OCI-LY1 (cell line): Measurements from ENCODE around the gene UGGT1.

Experiments
- H2AFZ ChIP-seq: fragments of 200-600 bp; sonication (generic), shearing (Covaris generic); 2 replicates; pipeline ENCODE4 v1.6.0; 2014; ENCODE audit warnings: antibody characterized with exemption, mild to moderate bottlenecking, low read length
- H3F3A ChIP-seq: fragments of 200-600 bp; sonication (generic), shearing (Covaris generic); 2 replicates; pipeline ENCODE4 v1.6.0; 2014; ENCODE audit warnings: mild to moderate bottlenecking, antibody characterized with exemption, low read length, moderate library complexity; ENCODE audit not compliant: insufficient read depth
- H3K27ac ChIP-seq: fragments of 200-600 bp; sonication (generic); 2 replicates; pipeline ENCODE4 v1.5.1; 2014; ENCODE audit warnings: low read length, mixed run types, mild to moderate bottlenecking, low read depth; ENCODE audit not compliant: poor library complexity, severe bottlenecking
- H3K27me3 ChIP-seq: fragments of 200-600 bp; sonication (generic); 2 replicates; pipeline ENCODE4 v1.6.0; 2014; ENCODE audit warnings: antibody characterized with exemption, mild to moderate bottlenecking, low read length, moderate library complexity; ENCODE audit not compliant: insufficient read depth
- H3K36me3 ChIP-seq: fragments of 200-600 bp; sonication (generic); 2 replicates; pipeline ENCODE4 v1.6.1; 2014; ENCODE audit warnings: mild to moderate bottlenecking, antibody characterized with exemption, low read length, moderate library complexity, mixed read lengths; ENCODE audit not compliant: insufficient read depth
- H3K4me1 ChIP-seq: fragments of 200-600 bp; sonication (generic); 2 replicates; pipeline ENCODE4 v1.5.1; 2014; ENCODE audit warnings: mild to moderate bottlenecking, low read length, moderate library complexity; ENCODE audit not compliant: insufficient read depth, severe bottlenecking
- H3K4me2 ChIP-seq: fragments of 200-600 bp; sonication (generic), shearing (Covaris generic); 2 replicates; pipeline ENCODE4 v1.6.1; 2014; ENCODE audit warnings: low read length
- H3K4me3 ChIP-seq: fragments of 200-600 bp; sonication (generic); 2 replicates; pipeline ENCODE4 v1.5.1; 2014; ENCODE audit warnings: low read length, low read depth, mild to moderate bottlenecking, mixed read lengths; ENCODE audit not compliant: poor library complexity, severe bottlenecking
- H3K79me2 ChIP-seq: fragments of 200-600 bp; shearing (Covaris generic); 2 replicates; pipeline ENCODE4 v1.6.1; 2016; ENCODE audit warnings: mixed run types, low read length, mixed read lengths; ENCODE audit not compliant: insufficient read depth
- H3K9ac ChIP-seq: fragments of 200-600 bp; sonication (generic), shearing (Covaris generic); 2 replicates; pipeline ENCODE4 v1.6.1; 2014; ENCODE audit warnings: mild to moderate bottlenecking, low read length, mixed read lengths
- H3K9me2 ChIP-seq: fragments of 200-600 bp; sonication (generic), shearing (Covaris generic); 2 replicates; pipeline ENCODE4 v1.6.1; 2014; ENCODE audit warnings: low read depth, mild to moderate bottlenecking, low read length, mixed read lengths
- H3K9me3 ChIP-seq: fragments of 200-600 bp; shearing (Covaris generic); 2 replicates; pipeline ENCODE4 v1.6.1; 2014; ENCODE audit warnings: low read length, mixed read lengths
- H4K20me1 ChIP-seq: fragments of 200-600 bp; sonication (generic), shearing (Covaris generic); 2 replicates; pipeline ENCODE4 v1.6.0; 2016; ENCODE audit warnings: mild to moderate bottlenecking, low read length; ENCODE audit not compliant: insufficient read depth
- CTCF ChIP-seq: fragments of 200-600 bp; sonication (generic), shearing (Covaris generic); IDR thresholded peaks from 2 replicates; pipeline ENCODE4 v1.5.1; 2017; ENCODE audit warnings: mild to moderate bottlenecking, antibody characterized with exemption, low read length, moderate library complexity, mixed read lengths
- EZH2 ChIP-seq: fragments of 200-600 bp; sonication (generic), shearing (Covaris generic); IDR thresholded peaks from 2 replicates; pipeline ENCODE4 v1.8.0; 2017; ENCODE audit warnings: borderline replicate concordance, mixed run types, mild to moderate bottlenecking, antibody characterized with exemption, low read length, moderate library complexity, mixed read lengths

UGGT1 gene

GRCh38 chr2:128043041-128043440 lies 48.0 kb upstream of the UGGT1 start:
- Histone ChIP-seq H3K27me3 (no peaks in the 10 kb centered on the region; the same call in 1 of the 2 replicates), H3K9me2 (no peaks in the 10 kb centered on the region), H3K36me3 (no peaks in the 10 kb centered on the region; the same call in 1 of the 2 replicates), H4K20me1 (no peaks in the 10 kb centered on the region), H3F3A (no peaks in the 10 kb centered on the region), H3K9me3 (peaks cover 14% of the 10 kb centered on the region; the same call in 1 of the 2 replicates), H3K9ac (no peak overlapping the region), H2AFZ (no peak overlapping the region), H3K4me1 (no peaks in the 10 kb centered on the region), H3K4me2 (no peak overlapping the region), H3K4me3 (no peak overlapping the region), H3K27ac (no peak overlapping the region), H3K79me2 (no peaks in the 10 kb centered on the region)
- TF ChIP-seq EZH2 = no peak

- no peaks in the 10 kb centered on the region for H3K79me2 ChIP-seq
- TF ChIP-seq EZH2 (no peak), CTCF (no peak)
- H3K4me2 ChIP-seq = no peak overlapping the region
- no peaks in the 10 kb centered on the region for H3F3A ChIP-seq
- H2AFZ ChIP-seq = no peak overlapping the region
- no peaks in the 10 kb centered on the region for H3K27me3 ChIP-seq
- no peaks in the 10 kb centered on the region for H3K4me1 ChIP-seq
- H3K4me3 ChIP-seq = no peak overlapping the region
- no peak overlapping the region for H3K9ac ChIP-seq
- H3K36me3 ChIP-seq = no peaks in the 10 kb centered on the region
- H3K27ac ChIP-seq = no peak overlapping the region
- no peaks in the 10 kb centered on the region for H4K20me1 ChIP-seq
- no peaks in the 10 kb centered on the region; the same call in 1 of the 2 replicates for H3K9me3 ChIP-seq
- no peaks in the 10 kb centered on the region for H3K9me2 ChIP-seq
Observed at GRCh38 chr2:128053331-128053730, 37.7 kb upstream of the UGGT1 start.

- Histone ChIP-seq H3K4me2 (no peak overlapping the region), H3K27me3 (no peaks in the 10 kb centered on the region), H4K20me1 (no peaks in the 10 kb centered on the region), H3K9ac (no peak overlapping the region), H3K4me1 (no peaks in the 10 kb centered on the region), H3K9me3 (no peaks in the 10 kb centered on the region; the same call in 1 of the 2 replicates), H3F3A (no peaks in the 10 kb centered on the region), H3K79me2 (no peaks in the 10 kb centered on the region), H3K9me2 (no peaks in the 10 kb centered on the region), H3K36me3 (no peaks in the 10 kb centered on the region), H2AFZ (no peak overlapping the region), H3K4me3 (no peak overlapping the region), H3K27ac (no peak overlapping the region)
- no peak for TF ChIP-seq EZH2
- TF ChIP-seq CTCF = no peak
Observed at GRCh38 chr2:128054104-128054885, 36.7 kb upstream of the UGGT1 start.

- Histone ChIP-seq H3K36me3 (no peaks in the 10 kb centered on the region), H3K4me3 (no peak overlapping the region), H3K9ac (no peak overlapping the region), H4K20me1 (no peaks in the 10 kb centered on the region), H2AFZ (no peak overlapping the region), H3K79me2 (no peaks in the 10 kb centered on the region), H3K9me2 (no peaks in the 10 kb centered on the region), H3K4me2 (no peak overlapping the region), H3K27ac (no peak overlapping the region), H3F3A (no peaks in the 10 kb centered on the region), H3K4me1 (no peaks in the 10 kb centered on the region), H3K27me3 (no peaks in the 10 kb centered on the region), H3K9me3 (no peaks in the 10 kb centered on the region; the same call in 1 of the 2 replicates)
- no peak for TF ChIP-seq CTCF
- TF ChIP-seq EZH2 = no peak
Observed at GRCh38 chr2:128057334-128057733, 33.7 kb upstream of the UGGT1 start.
